Esophagus (tissue), 2 donors: Measurements from ENCODE around the gene EPHB2. TPM values are rescaled to one million over a fixed set of nuclear protein-coding genes. Genes with fewer than 3 reads are reported as not detected.

Source experiments
- H3K27ac ChIP-seq, 2 donors: one replicate each; pipeline ENCODE4 v1.5.1; 2013; ENCODE audit warnings: low read depth in 2 of 2, mild to moderate bottlenecking in 2 of 2, inconsistent platforms in 1 of 2, low read length in 1 of 2, moderate library complexity in 1 of 2
- H3K27me3 ChIP-seq, 2 donors: one replicate each; pipeline ENCODE4 v1.6.1; 2013; ENCODE audit warnings: low read length in 2 of 2, control low read depth in 1 of 2, mild to moderate bottlenecking in 1 of 2; ENCODE audit not compliant: insufficient read depth in 2 of 2, control insufficient read depth in 1 of 2
- H3K36me3 ChIP-seq, 2 donors: one replicate each; pipeline ENCODE4 v1.6.1; 2013; ENCODE audit warnings: low read length in 1 of 2; ENCODE audit not compliant: control insufficient read depth in 2 of 2, insufficient read depth in 2 of 2
- H3K4me1 ChIP-seq, 2 donors: one replicate each; pipeline ENCODE4 v1.6.1; 2013; ENCODE audit warnings: low read length in 1 of 2; ENCODE audit not compliant: control insufficient read depth in 2 of 2, insufficient read depth in 2 of 2
- H3K4me3 ChIP-seq, 2 donors: one replicate each; pipeline ENCODE4 v1.5.1; 2013; ENCODE audit warnings: low read length in 2 of 2, mild to moderate bottlenecking in 2 of 2, low read depth in 1 of 2, moderate library complexity in 1 of 2
- H3K9me3 ChIP-seq, 2 donors: one replicate each; pipeline ENCODE4 v1.6.1; 2013; ENCODE audit warnings: mild to moderate bottlenecking in 2 of 2, low read depth in 1 of 2, low read length in 1 of 2, moderate library complexity in 1 of 2; ENCODE audit not compliant: control insufficient read depth in 2 of 2, insufficient read depth in 1 of 2
- whole genome bisulfite sequencing, 2 donors: extraction: QIAGEN DNeasy Blood & Tissue Kit; methylation state at CpG; one replicate each; pipeline ENCODE4 v1.1.7; 2013; 5-methylcytosine and 5-hydroxymethylcytosine counted together
- polyA plus RNA-seq, 2 donors: library from polyadenylated mRNA; stranded (reverse); fragments of 200-250 nt; gene quantifications; one replicate each; pipeline ENCODE4 v1.2.3, GENCODE V29; 2013
- donor health status: healthy with polysubstance abuse.
- donor health status: Bipolar disorder and iron deficiency.

EPHB2 gene
- polyA plus RNA-seq, 2 donors: 0.08 to 0.16 TPM

- no peak overlapping the region for H3K27ac ChIP-seq
- 42 to 46% methylated on average over 17 of the region's 17 CpGs for WGBS, 2 donors
Observed at GRCh38 chr1:22773981-22774832, 63.6 kb downstream of the EPHB2 start.

GRCh38 chr1:22774833-22775182, 64.2 kb downstream of the EPHB2 start:
- Histone ChIP-seq H3K9me3 (no peaks in the 10 kb centered on the region), H3K27me3 (no peaks in the 10 kb centered on the region), H3K36me3 (no peaks in the 10 kb centered on the region), H3K4me1 (peaks cover 0 to 10% of the 10 kb centered on the region in 2 donors), H3K27ac (no peak overlapping the region), H3K4me3 (no peak overlapping the region)

More at GRCh38 chr1:22773981-22774832, 63.6 kb downstream of the EPHB2 start:
- Histone ChIP-seq H3K36me3 (no peaks in the 10 kb centered on the region), H3K4me3 (no peak overlapping the region), H3K27me3 (no peaks in the 10 kb centered on the region), H3K4me1 (peaks cover 0 to 10% of the 10 kb centered on the region in 2 donors), H3K9me3 (no peaks in the 10 kb centered on the region)

- WGBS, 2 donors: 69 to 70% methylated on average over 7 of the region's 7 CpGs
- Histone ChIP-seq H3K36me3 (no peaks in the 10 kb centered on the region), H3K27me3 (no peaks in the 10 kb centered on the region), H3K4me3 (no peak overlapping the region), H3K9me3 (no peaks in the 10 kb centered on the region), H3K27ac (no peak overlapping the region), H3K4me1 (peaks cover 0 to 10% of the 10 kb centered on the region in 2 donors)
Observed at GRCh38 chr1:22775478-22775877, 64.8 kb downstream of the EPHB2 start.

- H3K27me3 ChIP-seq: no peaks in the 10 kb centered on the region
- H3K4me3 ChIP-seq: no peak overlapping the region
- H3K9me3 ChIP-seq: no peaks in the 10 kb centered on the region
- WGBS, 2 donors: 55 to 59% methylated on average over 10 of the region's 10 CpGs
- no peaks in the 10 kb centered on the region for H3K36me3 ChIP-seq
- H3K27ac ChIP-seq: no peak overlapping the region
- peaks cover 0 to 10% of the 10 kb centered on the region in 2 donors for H3K4me1 ChIP-seq
Observed at GRCh38 chr1:22776035-22776613, 65.5 kb downstream of the EPHB2 start.

GRCh38 chr1:22777388-22778057, 66.9 kb downstream of the EPHB2 start:
- H3K27ac ChIP-seq: no peak overlapping the region
- 58 to 67% methylated on average over 7 of the region's 7 CpGs for WGBS, 2 donors
- H3K27me3 ChIP-seq: no peaks in the 10 kb centered on the region
- no peak overlapping the region for H3K4me3 ChIP-seq
- no peaks in the 10 kb centered on the region for H3K36me3 ChIP-seq
- peaks cover 0 to 10% of the 10 kb centered on the region in 2 donors for H3K4me1 ChIP-seq
- no peaks in the 10 kb centered on the region for H3K9me3 ChIP-seq

- Histone ChIP-seq H3K4me1 (peaks cover 0 to 9% of the 10 kb centered on the region in 2 donors), H3K36me3 (no peaks in the 10 kb centered on the region), H3K27ac (no peak overlapping the region), H3K9me3 (no peaks in the 10 kb centered on the region), H3K27me3 (no peaks in the 10 kb centered on the region), H3K4me3 (no peak overlapping the region)
- WGBS, 2 donors: 59 to 71% methylated on average over 2 of the region's 2 CpGs
Observed at GRCh38 chr1:22778408-22778807, 67.8 kb downstream of the EPHB2 start.

- WGBS, 2 donors: 39 to 42% methylated on average over 9 of the region's 9 CpGs
- Histone ChIP-seq H3K4me3 (no peak overlapping the region), H3K27ac (no peak overlapping the region), H3K27me3 (no peaks in the 10 kb centered on the region), H3K4me1 (peaks cover 0 to 4% of the 10 kb centered on the region in 2 donors), H3K36me3 (no peaks in the 10 kb centered on the region), H3K9me3 (no peaks in the 10 kb centered on the region)
Observed at GRCh38 chr1:22778862-22779520, 68.4 kb downstream of the EPHB2 start.

- Histone ChIP-seq H3K27me3 (no peaks in the 10 kb centered on the region), H3K36me3 (no peaks in the 10 kb centered on the region), H3K27ac (no peak overlapping the region), H3K4me1 (no peaks in the 10 kb centered on the region), H3K4me3 (no peak overlapping the region), H3K9me3 (no peaks in the 10 kb centered on the region)
- 88 to 92% methylated on average over 13 to 14 of the region's 14 CpGs for WGBS, 2 donors
Observed at GRCh38 chr1:22780696-22781095, 70.1 kb downstream of the EPHB2 start.

GRCh38 chr1:22781483-22781882, 70.8 kb downstream of the EPHB2 start:
- Histone ChIP-seq H3K27ac (no peak overlapping the region), H3K9me3 (no peaks in the 10 kb centered on the region), H3K4me3 (no peak overlapping the region), H3K27me3 (no peaks in the 10 kb centered on the region), H3K4me1 (no peaks in the 10 kb centered on the region), H3K36me3 (no peaks in the 10 kb centered on the region)
- WGBS, 2 donors: 80 to 88% methylated on average over 4 of the region's 4 CpGs
